IMR-90 (cell line): ENCODE measurements around the gene ZNF862. TPM values are rescaled to one million over a fixed set of nuclear protein-coding genes. Genes with fewer than 3 reads are reported as not detected.
A peak's percentile ranks its signal among the peaks of the same experiment; 100 is the strongest.

Experiments used
- ATAC-seq: fragments of 200-7000 bp; cut with Tn5 transposase; 2 replicates; pipeline ENCODE4 v1.9.1; 2020; ENCODE audit warnings: low read depth, mild to moderate bottlenecking, moderate library complexity
- BruUV-seq: library from RNA; stranded (reverse); fragments of 400-500 nt; replicated peaks from 2 replicates; lab custom pipeline; 2021; lab: Mats Ljungman, UMichigan
- CTCF ChIA-PET: fragments of 300-600 bp; formaldehyde crosslinking; extraction: SDS; loops from one replicate; lab custom pipeline; 2021; ENCODE audit warnings: antibody characterized with exemption; lab: Yijun Ruan, JAX
- POLR2A ChIA-PET: fragments of 300-600 bp; sonication (Branson Sonifier 250); formaldehyde crosslinking; loops from one replicate; lab custom pipeline; 2022; ENCODE audit warnings: antibody characterized with exemption; ENCODE audit not compliant: unreplicated experiment; lab: Charles Lee
- DNase-seq: peaks from one replicate; pipeline ENCODE4 v3.0.0; 2013
- H2AFZ ChIP-seq: replicated peaks from 2 replicates; pipeline ENCODE3; 2013; ENCODE audit warnings: low read length, mild to moderate bottlenecking; ENCODE audit not compliant: poor library complexity
- H2AK5ac ChIP-seq: 2 replicates; pipeline ENCODE4 v1.6.1; 2013; ENCODE audit warnings: low read depth, low read length, inconsistent platforms
- H2AK9ac ChIP-seq: replicated peaks from 2 replicates; pipeline ENCODE3; 2013; ENCODE audit warnings: mild to moderate bottlenecking, low read depth, low read length, moderate library complexity; ENCODE audit not compliant: poor library complexity
- H2BK120ac ChIP-seq: 2 replicates; pipeline ENCODE4 v1.6.1; 2013; ENCODE audit warnings: low read depth, low read length, inconsistent platforms
- H2BK15ac ChIP-seq: 3 replicates; pipeline ENCODE4 v1.6.1; 2013; ENCODE audit warnings: low read depth, low read length, inconsistent platforms
- H2BK20ac ChIP-seq: 2 replicates; pipeline ENCODE4 v1.6.1; 2013; ENCODE audit warnings: low read depth, mild to moderate bottlenecking, inconsistent platforms, low read length, moderate library complexity
- H2BK5ac ChIP-seq: 2 replicates; pipeline ENCODE4 v1.6.1; 2013; ENCODE audit warnings: mild to moderate bottlenecking, low read depth, low read length, inconsistent platforms; ENCODE audit not compliant: poor library complexity, severe bottlenecking
- H3K14ac ChIP-seq: replicated peaks from 2 replicates; pipeline ENCODE4 v1.6.1; 2013; ENCODE audit warnings: low read depth, low read length, inconsistent platforms
- H3K18ac ChIP-seq: 2 replicates; pipeline ENCODE4 v1.6.1; 2013; ENCODE audit warnings: low read depth, low read length, control low read depth
- H3K23ac ChIP-seq: 2 replicates; pipeline ENCODE4 v1.6.1; 2013; ENCODE audit warnings: low read depth, low read length, inconsistent platforms
- H3K27ac ChIP-seq: 2 replicates; pipeline ENCODE4 v1.5.1; 2013; ENCODE audit warnings: mild to moderate bottlenecking, control low read depth, low read length; ENCODE audit not compliant: insufficient read depth
- H3K27me3 ChIP-seq: 2 replicates; pipeline ENCODE4 v1.6.1; 2013; ENCODE audit warnings: low read length; ENCODE audit not compliant: control insufficient read depth, insufficient read depth
- H3K36me3 ChIP-seq: 2 replicates; pipeline ENCODE4 v1.6.1; 2013; ENCODE audit warnings: low read length, mixed read lengths; ENCODE audit not compliant: control insufficient read depth, insufficient read depth
- H3K4ac ChIP-seq: 2 replicates; pipeline ENCODE4 v1.6.1; 2013; ENCODE audit warnings: low read depth, low read length, inconsistent platforms
- H3K4me1 ChIP-seq: 2 replicates; pipeline ENCODE4 v1.6.1; 2013; ENCODE audit warnings: low read length, mixed read lengths; ENCODE audit not compliant: control insufficient read depth, insufficient read depth
- H3K4me2 ChIP-seq: 2 replicates; pipeline ENCODE4 v1.6.1; 2013; ENCODE audit warnings: low read depth, mild to moderate bottlenecking, control low read depth, low read length, moderate library complexity
- H3K4me3 ChIP-seq: 2 replicates; pipeline ENCODE4 v1.5.1; 2013; ENCODE audit warnings: low read depth, mild to moderate bottlenecking, control low read depth, low read length, moderate library complexity; ENCODE audit not compliant: insufficient read depth
- H3K56ac ChIP-seq: 2 replicates; pipeline ENCODE4 v1.6.1; 2013; ENCODE audit warnings: low read length, inconsistent platforms; ENCODE audit not compliant: insufficient read depth; ENCODE audit errors: extremely low read depth
- H3K79me1 ChIP-seq, 2 experiments: 2 replicates each; pipeline ENCODE4 v1.6.1; 2013; ENCODE audit warnings: low read length in 2 of 2, inconsistent platforms in 1 of 2, low read depth in 1 of 2
- H3K9ac ChIP-seq: 2 replicates; pipeline ENCODE4 v1.6.1; 2013; ENCODE audit warnings: low read depth, low read length, control low read depth
- H3K9me1 ChIP-seq: 2 replicates; pipeline ENCODE4 v1.6.1; 2013; ENCODE audit warnings: low read length, inconsistent platforms; ENCODE audit not compliant: insufficient read depth
- H3K9me3 ChIP-seq: 2 replicates; pipeline ENCODE4 v1.6.1; 2013; ENCODE audit warnings: low read length; ENCODE audit not compliant: control insufficient read depth, insufficient read depth
- H4K20me1 ChIP-seq: 2 replicates; pipeline ENCODE4 v1.6.1; 2013; ENCODE audit warnings: low read length, inconsistent platforms; ENCODE audit not compliant: insufficient read depth
- H4K5ac ChIP-seq: 2 replicates; pipeline ENCODE4 v1.6.1; 2013; ENCODE audit warnings: mild to moderate bottlenecking, low read depth, low read length, control low read depth
- H4K8ac ChIP-seq, 2 experiments: 2 replicates each; pipeline ENCODE4 v1.6.1; 2013; ENCODE audit warnings: low read depth in 2 of 2, low read length in 2 of 2, control low read depth in 1 of 2, inconsistent platforms in 1 of 2
- H4K91ac ChIP-seq: 2 replicates; pipeline ENCODE4 v1.6.1; 2013; ENCODE audit warnings: low read depth, low read length, inconsistent platforms; ENCODE audit not compliant: insufficient read depth
- NFE2L2 ChIP-seq: fragments of 150-350 bp; IDR thresholded peaks from 2 replicates; pipeline ENCODE4 v1.6.1; 2016; ENCODE audit warnings: low read depth, mild to moderate bottlenecking, low read length
- WGBS, 2 experiments: methylation state at CpG; one replicate each; pipeline versions ENCODE4 v1.1.5 to v1.1.7; 2013; ENCODE audit warnings: missing lambda C conversion rate in 2 of 2; ENCODE audit not compliant: insufficient read length in 1 of 2; ENCODE audit errors: extremely low coverage in 2 of 2; 5-methylcytosine and 5-hydroxymethylcytosine counted together
- dilution Hi-C: fragments of 300-500 bp; cut with HindIII; formaldehyde crosslinking; loops from one replicate; pipeline ENCODE4 v1.14.3; 2018; ENCODE audit warnings: low sequenced_read_pairs; ENCODE audit not compliant: unreplicated experiment
- in situ Hi-C: fragments of 300-500 bp; cut with MboI; formaldehyde crosslinking; loops from 3 replicates; pipeline ENCODE4 v1.14.3; 2019; ENCODE audit warnings: low sequenced_read_pairs, inconsistent platforms, mixed read lengths
- intact Hi-C: fragments of 100-400 bp; cut with micrococcal nuclease; formaldehyde crosslinking; loops from 2 replicates; pipeline ENCODE4 v1.10.0; 2022
- polyA plus RNA-seq, 3 experiments: library from polyadenylated mRNA; depleted of rRNA; stranded (reverse); fragments of >200 nt; gene quantifications; 2 replicates each; pipeline ENCODE4 v1.2.3, GENCODE V29; 2012; ENCODE audit warnings: low replicate concordance in 1 of 3
- total RNA-seq: library from RNA; depleted of rRNA; stranded (reverse); fragments of >200 nt; gene quantifications from 2 replicates; pipeline ENCODE4 v1.2.3, GENCODE V29; 2012
- TF ChIP-seq, protein P1 (sequence below): conservative IDR thresholded peaks from 2 replicates; pipeline ENCODE4 v1.5.1; 2012; ENCODE audit warnings: mild to moderate bottlenecking, low read depth, low read length, improper control_type of control experiment

ZNF862 gene
- total and polyA plus RNA-seq, 2 of the 4 experiments (the other 2 are of a cell fraction), result 5.9 to 10.8 TPM

DNA sequence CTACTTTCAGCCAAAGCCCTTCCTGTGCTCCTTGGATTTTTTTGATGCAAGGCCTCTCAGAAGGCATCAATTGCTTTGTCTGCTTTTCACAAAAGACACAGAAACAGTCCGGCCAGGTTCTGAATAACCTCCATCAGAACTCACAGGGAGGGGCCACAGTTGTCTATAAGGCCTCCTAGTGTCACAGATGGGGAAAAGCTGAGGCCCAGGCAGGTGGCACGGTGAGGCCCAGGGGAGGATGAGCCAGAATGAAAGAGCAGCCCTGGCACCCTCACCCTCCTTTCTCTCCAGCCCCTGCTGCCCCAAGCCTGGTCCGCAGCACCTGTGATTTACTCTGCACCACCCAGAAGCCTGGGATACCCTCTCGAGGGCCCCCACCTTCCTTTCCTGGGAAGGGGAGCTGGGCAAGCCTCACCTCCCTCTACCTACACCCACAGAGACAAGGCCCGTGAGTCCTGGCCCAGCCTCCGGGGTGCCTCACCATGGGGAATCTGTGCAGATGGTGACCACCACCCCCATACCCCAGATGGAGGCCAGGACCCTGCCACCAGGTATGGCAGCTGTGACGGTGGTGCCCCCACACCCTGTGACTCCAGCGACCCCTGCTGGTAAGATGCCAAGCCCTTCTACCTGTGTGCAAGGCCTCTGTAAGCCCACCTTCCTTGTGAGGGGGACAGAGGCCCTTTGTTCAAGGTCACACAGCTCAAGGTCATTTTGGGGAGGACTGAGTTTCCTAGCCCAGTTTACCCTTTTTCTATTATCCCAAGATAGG, 38.6 kb upstream of the ZNF862 start:
- no peak for ATAC-seq
- CTCF ChIA-PET, result no interaction called here

More for the DNA sequence above, 38.6 kb upstream of the ZNF862 start:
- Histone ChIP-seq H4K8ac (no peak overlapping the region), H3K4ac (no peak overlapping the region), H3K27me3 (peaks cover 5% of the 10 kb centered on the region; the same call in 1 of the 2 replicates), H3K79me1 (no peaks in the 10 kb centered on the region), H2BK20ac (no peak overlapping the region), H4K5ac (no peak overlapping the region), H4K20me1 (no peaks in the 10 kb centered on the region), H3K36me3 (no peaks in the 10 kb centered on the region), H3K4me2 (no peak overlapping the region), H3K18ac (no peak overlapping the region), H2AFZ (no peak overlapping the region), H3K9ac (no peak overlapping the region), H3K4me1 (no peaks in the 10 kb centered on the region), H3K4me3 (no peak overlapping the region), H2AK9ac (no peak overlapping the region), H3K27ac (no peak overlapping the region), H3K9me1 (no peaks in the 10 kb centered on the region), H4K91ac (no peak overlapping the region), H2BK120ac (no peak overlapping the region), H2BK15ac (no peak overlapping the region), H3K14ac (no peak overlapping the region), H3K9me3 (no peaks in the 10 kb centered on the region), H2BK5ac (no peak overlapping the region), H3K56ac (no peak overlapping the region), H3K23ac (no peak overlapping the region), H2AK5ac (no peak overlapping the region)
- no peak for DNase-seq
- POLR2A ChIA-PET, result no interaction called here
- BruUV-seq, result no TSS peak
- WGBS, 2 experiments, result no CpG with 5 or more reads among the region's 8 CpGs
- in situ Hi-C loops (no loop called here), intact Hi-C loops (no loop called here), dilution Hi-C loops (no loop called here)
- TF ChIP-seq, protein P1, sequence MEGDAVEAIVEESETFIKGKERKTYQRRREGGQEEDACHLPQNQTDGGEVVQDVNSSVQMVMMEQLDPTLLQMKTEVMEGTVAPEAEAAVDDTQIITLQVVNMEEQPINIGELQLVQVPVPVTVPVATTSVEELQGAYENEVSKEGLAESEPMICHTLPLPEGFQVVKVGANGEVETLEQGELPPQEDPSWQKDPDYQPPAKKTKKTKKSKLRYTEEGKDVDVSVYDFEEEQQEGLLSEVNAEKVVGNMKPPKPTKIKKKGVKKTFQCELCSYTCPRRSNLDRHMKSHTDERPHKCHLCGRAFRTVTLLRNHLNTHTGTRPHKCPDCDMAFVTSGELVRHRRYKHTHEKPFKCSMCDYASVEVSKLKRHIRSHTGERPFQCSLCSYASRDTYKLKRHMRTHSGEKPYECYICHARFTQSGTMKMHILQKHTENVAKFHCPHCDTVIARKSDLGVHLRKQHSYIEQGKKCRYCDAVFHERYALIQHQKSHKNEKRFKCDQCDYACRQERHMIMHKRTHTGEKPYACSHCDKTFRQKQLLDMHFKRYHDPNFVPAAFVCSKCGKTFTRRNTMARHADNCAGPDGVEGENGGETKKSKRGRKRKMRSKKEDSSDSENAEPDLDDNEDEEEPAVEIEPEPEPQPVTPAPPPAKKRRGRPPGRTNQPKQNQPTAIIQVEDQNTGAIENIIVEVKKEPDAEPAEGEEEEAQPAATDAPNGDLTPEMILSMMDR, result peak; percentile 12; the same call in 1 of the 2 replicates
- TF ChIP-seq NFE2L2, result no peak
